HG02798 (cell line): Measurements from ENCODE around the gene TOR1AIP2.
A peak's percentile ranks its signal among the peaks of the same experiment; 100 is the strongest.

Experiments used
- ATAC-seq: cut with Tn5 transposase; IDR thresholded peaks from one replicate; pipeline ENCODE4 v1.9.1; 2021; ENCODE audit warnings: mild to moderate bottlenecking; ENCODE audit not compliant: unreplicated experiment, poor library complexity

TOR1AIP2 gene

DNA sequence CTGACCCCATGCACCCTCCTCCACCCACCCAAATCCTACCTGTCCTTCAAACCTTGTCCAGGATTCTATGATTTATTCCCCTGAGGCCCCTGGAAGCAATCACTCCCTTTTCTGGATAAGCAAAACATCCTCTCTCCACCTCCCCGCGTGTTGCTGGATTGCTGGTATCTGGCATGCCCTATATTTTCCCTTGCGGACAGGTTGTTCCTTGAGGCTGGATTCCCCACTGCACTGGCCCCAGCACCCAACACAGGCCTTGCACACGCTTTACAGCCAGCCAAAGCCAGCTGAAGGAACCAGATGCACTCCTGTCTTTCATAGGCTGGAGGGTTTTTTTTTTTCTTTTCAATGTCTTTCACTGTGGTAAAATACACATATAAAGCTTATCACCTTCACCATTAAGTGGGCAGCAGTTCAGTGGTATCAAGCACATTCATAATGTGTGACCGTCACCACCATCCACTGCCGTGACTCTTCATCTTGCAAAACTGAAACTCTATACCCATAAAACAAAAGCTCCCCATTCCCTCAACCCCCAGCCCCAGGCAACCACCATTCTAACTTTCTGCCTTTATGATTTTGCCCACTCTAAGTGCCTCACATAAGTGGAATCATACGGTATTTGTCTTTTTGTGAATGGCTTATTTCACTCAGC, 50.9 kb downstream of the TOR1AIP2 start:
- ATAC-seq: no peak

DNA sequence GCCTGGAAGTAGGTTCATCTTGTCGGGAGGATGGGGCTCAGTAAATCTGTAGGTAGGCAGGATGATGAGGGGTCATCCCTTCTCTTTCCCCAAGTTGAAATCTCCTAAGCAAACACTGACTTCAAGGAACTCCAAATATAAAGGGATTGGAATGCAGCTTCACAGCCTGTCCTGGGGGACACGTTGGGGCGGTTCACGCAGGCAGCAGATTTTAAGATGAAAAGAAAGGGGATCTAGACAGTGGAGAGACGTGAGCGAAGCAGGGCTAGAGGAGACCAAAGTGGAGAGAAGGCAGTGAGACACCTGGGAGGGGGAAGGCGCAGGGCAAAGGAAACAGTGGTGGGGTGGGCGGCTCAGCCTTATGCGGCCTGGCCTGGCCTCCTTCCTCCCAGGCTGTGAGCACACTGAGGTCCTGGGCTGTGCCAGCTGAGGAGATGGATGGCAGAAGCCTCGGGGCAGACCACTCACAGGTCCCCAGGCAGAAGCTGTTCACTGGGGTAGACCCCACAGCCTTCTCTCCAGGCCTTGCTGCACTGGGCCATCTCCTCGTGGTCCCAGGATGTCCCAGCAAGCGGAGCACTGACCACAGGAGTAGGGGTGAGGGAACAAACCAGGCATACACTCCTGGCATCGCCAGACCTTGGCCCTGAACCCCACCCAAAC, 51.7 kb downstream of the TOR1AIP2 start:
- no peak for ATAC-seq

DNA sequence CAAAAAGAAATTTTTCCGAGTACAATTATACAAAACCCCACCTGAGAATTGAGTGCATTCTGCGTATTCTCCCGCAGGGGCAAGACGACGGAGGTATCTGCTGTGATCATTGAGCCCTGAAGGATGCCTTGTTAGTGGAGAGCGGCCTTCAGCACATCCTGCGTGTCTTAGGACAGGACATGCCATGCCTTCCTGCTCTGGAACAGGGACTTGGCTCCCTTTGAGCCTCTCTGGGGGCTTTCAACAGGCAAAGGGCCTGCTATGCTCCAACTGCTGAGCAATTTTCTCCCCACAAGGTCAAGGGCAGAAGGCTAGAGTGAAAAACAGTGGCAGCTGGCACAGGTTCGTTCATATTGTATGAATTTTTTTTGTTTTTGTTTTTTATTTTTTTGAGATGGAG, 52.4 kb downstream of the TOR1AIP2 start:
- ATAC-seq: no peak

DNA sequence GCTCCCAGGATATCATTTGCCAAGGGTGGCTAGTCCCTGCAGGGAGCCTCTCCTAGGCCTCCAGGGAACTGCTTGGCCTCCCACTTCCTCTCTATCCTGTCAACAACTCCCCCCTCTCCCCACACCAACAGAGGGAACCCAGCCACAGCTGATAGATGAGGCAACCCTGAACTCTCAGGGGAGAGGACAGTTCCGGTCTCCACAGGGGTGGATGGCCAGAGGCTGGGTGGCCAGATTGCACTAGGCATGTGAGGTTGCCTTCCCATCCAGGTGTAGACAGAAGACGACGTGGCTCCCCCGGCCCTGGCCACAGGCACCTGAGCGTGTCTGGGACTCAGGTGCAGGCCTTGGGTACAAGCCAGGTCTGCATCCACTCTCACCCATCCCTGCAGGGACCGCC, 53.3 kb downstream of the TOR1AIP2 start:
- no peak for ATAC-seq

DNA sequence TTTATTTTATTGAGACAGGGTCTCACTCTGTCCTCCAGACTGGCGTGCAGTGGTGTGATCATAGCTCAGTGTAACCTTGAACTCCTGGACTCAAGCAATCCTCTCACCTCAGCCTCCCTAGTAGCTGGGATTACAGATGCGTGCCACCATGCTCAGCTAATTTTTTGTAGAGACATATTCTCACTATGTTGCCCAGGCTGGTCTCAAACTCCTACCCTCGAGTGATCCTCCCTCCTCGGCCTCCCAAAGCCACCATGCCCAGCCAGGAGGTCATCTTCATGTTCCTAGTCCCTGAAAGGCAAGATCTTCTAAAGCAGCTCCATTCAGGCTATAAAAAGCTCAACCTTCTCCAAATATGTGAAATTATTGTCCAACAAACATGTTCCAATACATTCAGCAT, 53.9 kb downstream of the TOR1AIP2 start:
- ATAC-seq: no peak

DNA sequence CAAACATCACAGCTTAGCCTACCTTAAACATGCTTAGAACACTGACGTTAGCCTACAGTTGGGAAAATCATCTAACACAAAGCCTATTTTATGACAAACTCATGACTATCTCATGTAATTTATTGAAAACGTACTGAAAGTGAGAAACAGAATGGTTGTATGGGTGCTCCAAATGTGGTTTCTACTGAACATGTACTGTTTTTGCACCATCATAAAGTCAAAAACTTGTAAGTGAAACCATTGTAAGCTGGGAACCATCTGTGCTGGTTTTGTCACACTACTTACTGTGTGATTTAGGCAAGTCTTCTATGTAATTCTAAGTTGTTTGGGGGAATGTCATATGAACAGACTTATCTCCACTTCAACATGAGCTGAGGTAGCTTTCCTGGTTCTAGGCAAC, 55.5 kb downstream of the TOR1AIP2 start:
- no peak for ATAC-seq

DNA sequence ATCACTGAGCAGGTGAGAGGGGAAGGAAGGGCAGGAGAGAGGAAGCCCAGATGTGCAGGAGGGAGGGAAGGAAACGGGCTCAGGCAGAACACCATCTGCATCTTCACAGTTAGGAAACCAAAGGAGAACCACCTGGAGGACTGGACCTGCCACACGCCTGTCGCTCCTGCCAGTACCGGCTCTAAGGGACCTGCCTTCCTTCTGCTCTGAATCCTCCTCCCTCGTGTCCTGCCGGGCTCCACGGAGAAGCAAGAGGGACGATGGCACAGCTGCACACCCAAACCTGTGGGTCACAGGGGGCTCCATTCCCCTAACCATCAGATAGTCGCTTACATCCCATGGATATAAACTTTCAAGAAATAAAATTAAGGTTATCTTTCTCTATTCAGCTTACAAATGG, 56.1 kb downstream of the TOR1AIP2 start:
- ATAC-seq: no peak

DNA sequence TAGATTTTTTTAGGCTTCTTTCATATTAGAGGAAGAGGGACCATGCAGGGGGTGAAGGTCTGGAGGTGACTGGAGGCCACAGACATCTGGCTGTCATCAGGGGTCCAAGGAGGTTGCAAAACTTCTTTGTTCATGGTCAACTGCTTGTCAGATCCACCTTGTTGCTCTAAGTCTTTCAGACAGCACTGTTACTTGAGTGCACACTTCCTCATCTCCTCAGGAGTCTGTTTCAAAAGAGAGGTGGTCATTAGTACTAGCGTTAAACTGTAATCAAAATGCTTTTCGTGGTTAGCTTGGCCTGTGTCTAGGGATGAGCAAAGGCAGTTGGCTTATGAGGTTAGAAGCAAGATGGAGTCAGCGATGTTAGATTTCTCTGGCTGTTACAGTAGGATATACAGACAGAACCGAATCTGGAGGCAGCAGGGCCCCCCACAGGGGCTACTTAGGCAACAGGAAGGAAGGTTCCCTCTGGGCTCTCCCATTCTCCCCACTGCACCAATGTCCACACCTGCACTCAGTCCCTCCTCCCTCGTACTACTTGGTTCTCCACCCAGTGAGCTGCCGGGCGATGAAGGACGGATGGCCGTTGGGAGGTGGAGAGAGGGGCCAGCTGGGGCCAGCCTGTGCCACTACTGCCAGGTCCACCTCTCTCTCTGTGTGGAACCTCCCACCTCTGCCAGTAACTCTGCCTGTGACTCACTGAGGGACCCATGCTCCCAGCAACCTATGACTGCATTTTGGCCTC, 57.2 kb downstream of the TOR1AIP2 start:
- ATAC-seq: no peak

DNA sequence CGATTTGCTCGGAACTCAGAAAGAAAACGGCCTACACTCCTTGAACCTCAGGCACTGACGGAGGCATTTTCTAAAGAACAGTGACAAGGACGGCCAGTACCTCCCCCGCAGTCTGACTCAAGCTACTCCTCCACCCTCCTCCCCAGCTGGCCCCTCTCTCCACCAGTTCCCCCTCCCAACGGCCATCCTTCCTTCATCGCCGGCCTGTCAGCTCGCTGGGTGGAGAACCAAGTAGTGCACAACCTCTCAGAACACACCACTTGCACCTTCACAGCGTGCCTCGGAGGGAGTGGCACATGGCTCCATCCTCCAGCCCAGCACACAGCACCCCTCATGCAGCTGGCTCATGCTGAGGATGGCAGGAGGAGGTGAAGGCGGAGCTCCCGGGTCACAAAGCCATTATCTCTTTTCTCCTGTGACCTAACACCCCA, 58.8 kb downstream of the TOR1AIP2 start:
- no peak for ATAC-seq

DNA sequence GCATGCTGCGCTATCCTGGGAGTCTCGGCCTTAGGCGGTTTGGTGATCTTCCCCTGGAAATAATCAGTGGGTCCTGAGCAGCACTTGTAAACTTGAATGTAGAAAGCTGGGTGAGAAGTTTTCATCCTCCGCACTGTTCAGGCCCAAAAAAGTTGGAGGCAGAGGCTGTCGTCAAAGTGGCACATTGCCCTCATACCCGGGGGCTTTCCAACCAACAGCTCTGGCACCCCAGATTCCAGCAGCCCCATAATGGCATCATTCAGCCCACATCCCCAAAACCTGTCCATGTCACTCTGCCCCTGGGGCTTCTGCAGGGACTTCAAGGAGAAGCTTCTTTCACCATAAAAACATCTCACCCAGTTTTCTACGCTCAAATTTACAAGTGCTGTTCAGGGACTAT, 59.3 kb downstream of the TOR1AIP2 start:
- ATAC-seq: no peak

DNA sequence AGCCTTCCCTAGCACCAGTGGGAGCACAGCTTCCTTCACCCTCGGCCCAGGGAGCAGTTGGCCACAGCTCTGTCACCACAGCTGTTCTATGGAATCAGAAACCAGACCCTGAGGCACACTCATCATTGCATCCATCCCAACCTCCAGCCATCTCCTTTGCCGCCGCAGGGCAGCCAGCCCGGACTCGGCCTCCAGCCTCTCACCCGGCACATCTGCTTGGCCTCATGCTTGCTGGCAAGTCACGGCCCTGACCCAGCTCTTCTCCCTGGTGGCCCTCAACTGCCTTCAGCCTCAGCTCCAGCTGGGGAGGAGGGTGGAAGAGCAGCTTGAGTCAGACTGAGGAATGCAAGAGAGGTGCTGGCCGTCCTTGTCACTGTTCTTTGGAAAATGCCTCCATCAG, 59.8 kb downstream of the TOR1AIP2 start:
- no peak for ATAC-seq

DNA sequence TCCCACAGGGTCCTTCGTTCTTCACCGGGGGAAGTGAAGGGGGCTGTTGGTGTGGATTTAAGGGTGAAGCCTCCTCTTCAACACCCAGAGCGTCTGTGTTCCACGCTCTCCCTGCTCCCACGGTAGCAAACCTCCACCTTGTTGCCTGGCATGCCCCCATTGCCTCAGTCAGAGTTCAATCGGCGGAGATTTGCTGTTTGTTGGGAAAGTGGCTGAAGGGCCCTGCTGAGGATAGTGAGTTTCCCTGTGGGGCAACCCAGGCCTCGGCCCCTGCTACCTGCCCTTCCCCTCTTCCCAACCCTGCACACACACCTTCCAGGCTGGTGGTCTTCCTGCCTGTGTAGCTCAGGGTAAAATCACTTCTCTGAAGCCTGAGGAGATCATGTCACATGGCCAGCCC, 60.5 kb downstream of the TOR1AIP2 start:
- no peak for ATAC-seq

DNA sequence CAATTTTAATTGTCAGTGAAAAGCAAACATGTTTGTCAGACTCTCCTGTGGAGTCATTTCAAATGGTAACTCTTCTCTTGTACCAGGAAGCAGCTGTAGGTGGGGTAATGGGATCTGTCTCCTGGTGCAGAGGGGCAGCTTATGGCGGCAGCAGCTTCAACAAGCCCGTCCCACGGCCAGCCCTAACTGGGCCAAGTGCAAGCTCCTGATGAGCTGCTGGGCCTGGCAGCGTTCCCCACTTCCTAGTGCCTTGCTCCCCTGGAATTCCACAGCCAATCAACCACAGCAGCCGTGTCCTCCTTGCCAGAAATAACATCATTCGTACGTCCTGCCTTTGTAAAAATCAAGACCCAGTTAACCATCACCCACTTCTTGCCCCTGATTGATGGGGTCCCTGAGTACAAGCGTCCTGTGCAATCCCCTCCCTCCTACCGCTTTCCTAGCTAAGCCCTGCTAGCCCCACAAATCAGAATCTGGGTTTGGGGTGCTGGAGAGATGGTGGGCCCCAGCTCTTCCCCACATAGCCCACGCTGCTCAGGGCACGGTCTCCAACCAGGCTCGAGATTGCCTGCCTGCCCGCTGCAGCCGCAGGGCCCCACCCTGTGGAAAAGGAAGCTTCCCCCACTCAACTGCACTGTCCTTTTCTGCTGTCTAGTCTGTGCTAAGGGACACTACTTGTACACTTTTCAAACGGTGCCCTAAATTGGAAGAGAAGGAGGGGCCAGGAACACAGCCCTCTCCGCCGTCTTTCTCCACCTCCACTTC, 61.2 kb downstream of the TOR1AIP2 start:
- no peak for ATAC-seq

DNA sequence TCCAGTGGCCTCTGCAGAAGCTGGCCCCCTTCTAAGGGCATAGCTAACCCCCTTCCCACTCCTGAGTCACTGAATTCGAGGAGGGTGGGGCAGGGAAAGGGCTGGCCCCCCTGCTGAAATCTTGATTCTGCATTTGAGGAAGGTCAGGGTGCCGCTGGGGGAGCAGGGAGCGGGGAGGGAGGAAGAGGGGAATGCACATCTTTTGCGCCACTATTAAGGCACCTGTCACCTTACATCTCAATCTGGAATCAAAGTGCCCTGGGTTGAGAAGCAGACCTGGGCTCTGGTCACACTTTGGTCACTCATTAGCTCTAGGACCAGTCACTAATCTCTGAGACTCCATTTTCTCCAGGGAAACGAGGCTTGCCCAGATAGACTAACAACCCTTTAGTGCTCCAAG, 62.0 kb downstream of the TOR1AIP2 start:
- no peak for ATAC-seq

DNA sequence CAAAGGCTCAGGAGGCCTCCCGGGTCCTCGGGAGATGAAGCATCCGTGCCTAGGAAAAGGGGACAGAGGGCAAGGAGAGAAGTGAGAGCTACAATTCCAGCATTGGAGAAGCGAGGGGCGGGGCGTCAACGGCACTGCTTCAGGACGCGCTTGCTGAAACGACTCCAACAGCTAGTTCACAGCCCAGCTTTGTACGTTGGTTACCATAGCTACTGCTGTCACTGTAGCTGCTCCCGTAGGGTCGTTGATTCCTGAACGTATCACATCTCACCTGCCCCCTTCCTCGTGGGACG, 63.1 kb downstream of the TOR1AIP2 start:
- ATAC-seq: peak; percentile 22

DNA sequence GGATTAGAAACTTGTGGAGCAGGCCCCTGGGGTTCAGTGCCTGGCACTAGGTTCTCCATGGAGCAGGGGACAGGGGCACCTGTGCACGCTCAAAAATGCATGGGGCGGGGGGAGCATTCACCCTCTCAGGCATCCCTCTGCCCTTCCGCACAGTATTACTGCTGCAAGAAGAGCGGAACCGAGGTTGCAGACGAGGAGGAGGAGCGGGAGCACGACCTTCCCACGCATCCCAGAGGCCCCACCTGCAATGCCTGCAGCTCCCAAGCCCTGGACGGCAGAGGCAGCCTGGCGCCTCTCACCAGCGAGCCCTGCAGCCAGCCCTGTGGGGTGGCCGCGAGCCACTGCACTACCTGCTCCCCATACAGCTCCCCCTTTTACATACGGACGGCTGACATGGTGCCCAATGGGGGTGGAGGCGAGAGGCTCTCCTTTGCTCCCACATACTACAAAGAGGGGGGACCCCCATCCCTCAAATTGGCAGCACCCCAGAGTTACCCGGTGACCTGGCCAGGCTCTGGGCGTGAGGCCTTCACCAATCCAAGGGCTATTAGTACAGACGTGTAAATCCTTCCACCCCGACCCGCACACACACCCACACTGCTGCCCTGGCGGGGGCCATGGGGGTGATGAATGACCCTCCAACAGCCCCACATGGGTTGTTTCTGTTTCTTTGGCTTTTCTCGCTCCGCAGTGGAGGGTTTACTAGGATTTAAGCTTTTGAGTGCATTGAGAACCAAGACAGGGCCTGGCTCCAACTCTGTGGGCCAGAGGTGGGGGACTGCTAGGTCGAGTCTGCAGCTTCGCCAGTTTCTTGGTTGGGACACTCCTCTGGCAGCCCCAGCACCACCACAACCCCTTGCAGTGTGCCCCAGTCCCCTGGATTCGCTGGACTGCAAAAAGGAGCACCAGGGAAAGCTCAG, 63.7 kb downstream of the TOR1AIP2 start:
- no peak for ATAC-seq

DNA sequence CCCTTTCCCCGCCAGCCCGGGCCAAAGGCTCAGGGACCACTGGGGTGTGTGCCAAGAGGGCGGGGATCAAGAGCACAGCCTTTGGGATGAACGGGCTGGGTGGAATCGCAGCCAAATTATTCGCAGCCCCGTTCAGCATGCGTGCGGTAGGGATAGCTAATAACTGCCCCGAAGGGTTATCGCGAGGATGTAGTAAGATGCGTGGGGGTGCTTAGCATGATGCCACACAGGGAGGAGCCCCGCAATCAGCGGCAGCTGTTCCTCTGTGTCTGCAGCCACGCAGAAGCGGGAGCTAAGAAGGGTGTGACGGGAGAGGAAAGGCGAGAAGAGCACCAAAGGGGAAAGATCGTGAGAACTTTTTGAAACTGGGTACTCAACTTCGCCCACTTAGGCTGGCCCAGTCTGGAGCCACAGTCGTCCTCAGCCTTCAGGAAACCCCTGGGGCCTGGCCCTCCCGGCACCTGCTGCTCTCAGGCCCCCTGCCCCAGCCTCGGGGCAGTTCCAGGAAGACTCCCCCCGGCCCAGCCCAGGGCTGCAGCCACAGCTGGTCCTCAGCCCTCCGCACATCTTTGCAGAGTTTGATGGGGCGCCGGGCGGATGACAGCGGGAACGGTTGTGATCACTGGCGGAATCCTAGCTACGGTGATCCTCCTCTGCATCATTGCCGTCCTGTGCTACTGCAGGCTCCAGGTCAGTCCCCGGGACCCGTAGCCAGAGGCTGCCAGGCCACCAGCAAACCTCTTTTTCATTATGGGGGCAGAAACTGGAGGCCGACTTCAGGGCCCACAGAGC, 64.9 kb downstream of the TOR1AIP2 start:
- no peak for ATAC-seq

DNA sequence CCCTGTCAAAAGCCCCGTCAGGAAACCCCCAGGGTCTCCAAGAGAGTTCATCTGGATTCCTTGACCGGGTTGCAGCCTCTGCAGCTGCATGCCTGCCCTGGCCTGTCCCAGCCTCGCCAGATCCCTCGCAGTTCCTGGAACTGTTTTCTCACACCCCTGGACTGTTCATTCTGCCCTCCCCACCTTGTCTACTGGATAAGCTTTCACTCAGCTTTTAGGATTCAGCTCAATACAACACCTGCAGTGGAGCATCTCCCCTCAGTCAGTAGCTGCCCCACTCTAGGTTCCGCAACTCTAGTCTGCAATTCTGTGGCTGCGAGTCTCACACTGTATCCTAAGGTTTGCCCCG, 67.3 kb downstream of the TOR1AIP2 start:
- no peak for ATAC-seq
